GM19438 (cell line): Measurements from ENCODE around the gene TAOK3.
"Not testable (repeated sequence)": the region's sequence is repeated elsewhere in the genome, so short reads cannot be mapped to it uniquely, and the experiment has no call there.

Source experiments
- ATAC-seq: cut with Tn5 transposase; IDR thresholded peaks from one replicate; pipeline ENCODE4 v1.9.1; 2021; ENCODE audit warnings: low read depth; ENCODE audit not compliant: unreplicated experiment

TAOK3 gene

DNA sequence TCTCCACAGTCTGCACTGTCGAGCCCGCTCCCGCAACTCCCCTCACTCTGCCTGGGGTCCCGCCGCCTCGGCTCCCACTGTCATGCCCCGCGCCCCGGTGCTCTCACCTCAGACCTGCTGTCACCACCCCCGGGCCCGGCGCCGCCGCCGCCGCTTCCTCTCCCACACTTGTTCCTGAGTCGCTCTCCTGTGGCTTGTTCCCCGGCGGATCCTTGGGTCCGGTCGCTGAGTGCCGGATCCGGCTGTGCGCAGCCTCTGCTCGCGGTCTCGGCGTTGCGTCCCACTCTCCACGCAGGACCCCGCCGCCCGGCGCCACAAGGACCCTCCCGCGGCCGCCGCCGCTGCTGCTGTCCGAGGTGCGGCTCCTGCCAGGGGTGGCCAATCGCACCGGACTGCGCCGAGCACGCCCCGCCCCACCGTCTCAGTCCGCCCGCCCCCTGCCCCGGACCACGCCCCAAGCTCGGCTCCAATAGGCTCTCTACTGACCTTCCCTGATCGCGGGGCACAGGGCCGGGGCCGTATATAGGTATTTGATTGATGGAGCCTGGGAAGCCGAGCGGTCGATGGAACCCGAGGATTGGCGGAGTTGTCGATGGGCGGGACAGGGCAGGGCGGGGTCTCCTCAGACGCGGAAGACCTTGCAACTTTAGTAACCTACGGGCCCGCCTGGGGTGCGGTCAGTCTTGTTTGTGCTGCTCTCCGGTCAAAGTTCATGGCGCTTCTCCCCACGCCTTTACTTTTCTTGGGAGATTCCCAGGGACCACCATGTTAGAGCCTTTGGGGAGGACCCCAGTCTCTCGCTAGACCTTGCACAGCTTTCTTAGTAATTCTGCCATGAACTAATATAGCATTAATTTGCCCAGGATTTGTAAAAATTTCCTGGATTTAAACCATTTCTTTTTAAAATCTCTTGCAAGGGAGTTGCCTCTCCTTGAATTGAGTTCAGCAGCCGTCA is at the start of gene TAOK3:
TSS of gene TAOK3 (minus strand) at position 367 of the 955 bp plus-strand sequence. CDS start 117,340 bp downstream, outside the sequence.
- ATAC-seq: peak; percentile 74

- no peak for ATAC-seq
These were observed 48.0 kb upstream of the TAOK3 start for GRCh38 chr12:118420673-118421072.

DNA sequence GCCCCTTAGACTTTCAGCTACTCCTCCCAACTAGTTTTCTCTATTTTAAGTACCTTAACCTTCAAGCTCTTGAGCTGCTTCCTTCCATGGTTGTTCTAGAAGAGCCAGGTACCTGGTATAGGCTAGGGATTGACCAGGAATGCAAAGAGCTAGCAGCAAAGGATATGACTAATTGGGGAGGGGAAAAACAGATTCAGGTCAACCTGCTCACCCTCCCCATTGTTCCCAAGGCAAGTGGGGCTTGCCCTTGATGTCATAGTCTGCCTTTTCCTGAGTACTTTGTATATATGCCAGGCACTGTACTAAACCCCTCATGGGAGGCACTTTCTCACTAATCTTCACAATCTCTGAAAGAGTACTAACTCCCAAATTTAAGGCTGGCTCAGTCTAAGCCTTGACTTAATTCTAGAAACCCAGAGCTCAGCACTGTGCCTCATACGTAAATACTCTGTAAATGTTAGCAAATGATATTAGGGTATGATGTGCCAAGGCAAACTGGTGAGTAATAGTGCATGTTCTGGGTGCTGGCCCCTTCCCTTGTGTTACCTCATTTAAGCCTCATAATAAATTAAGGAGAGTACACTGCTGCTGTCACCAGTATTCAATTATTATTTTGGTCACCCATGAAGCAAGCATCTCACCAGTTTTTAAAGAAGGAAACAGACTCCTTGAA is 45.8 kb upstream of the TAOK3 start:
- ATAC-seq: no peak

GRCh38 chr12:118417942-118418341 is 45.2 kb upstream of the TAOK3 start:
- ATAC-seq: no peak

GRCh38 chr12:118409834-118410233 is 37.1 kb upstream of the TAOK3 start:
- no peak for ATAC-seq

DNA sequence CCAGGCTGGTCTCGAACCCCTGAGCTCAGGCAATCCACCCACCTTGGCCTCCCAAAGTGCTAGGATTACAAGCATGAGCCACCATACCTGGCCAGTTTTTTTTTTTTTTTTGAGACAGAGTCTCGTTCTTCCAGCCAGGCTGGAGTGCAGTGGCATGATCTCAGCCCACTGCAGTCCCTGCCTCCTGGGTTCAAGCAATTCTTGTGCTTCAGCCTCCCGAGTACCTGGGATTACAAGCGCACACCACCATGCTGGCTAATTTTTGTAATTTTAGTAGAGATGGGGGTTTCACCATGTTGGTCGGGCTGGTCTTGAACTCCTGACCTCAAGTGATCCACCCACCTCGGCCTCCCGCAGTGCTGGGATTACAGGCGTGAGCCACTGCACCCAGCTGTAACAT is 35.5 kb upstream of the TAOK3 start:
- not testable (repeated sequence) for ATAC-seq

DNA sequence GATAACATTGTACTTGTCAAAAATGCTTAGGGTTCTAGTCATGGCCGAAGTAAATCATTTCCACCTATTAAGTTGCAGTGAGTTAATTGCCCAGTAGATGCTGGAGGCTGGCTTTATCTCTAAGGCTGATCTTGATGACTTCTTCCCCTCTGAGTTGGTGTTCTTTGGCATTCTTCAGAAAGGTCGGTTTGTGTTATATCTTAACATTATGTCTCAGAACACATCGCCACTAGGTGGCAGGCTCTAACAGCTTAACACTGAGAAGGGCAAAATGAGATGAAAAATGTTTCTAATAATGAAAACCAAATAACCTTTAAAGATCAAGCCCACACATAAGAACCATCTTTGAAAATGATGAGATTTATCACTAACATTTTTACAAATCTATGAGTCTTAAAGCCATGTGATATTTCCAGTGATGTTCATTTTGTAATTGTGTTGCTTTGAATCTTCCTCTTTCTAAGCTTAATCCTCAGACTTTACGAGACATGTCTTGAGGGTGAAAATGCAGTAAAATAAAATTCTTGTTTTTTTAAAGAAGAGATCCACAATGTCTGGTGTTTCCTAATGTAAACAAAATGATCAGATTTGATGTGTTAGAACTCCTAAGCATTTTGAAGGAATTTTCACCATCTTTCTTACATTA is 32.3 kb upstream of the TAOK3 start:
- ATAC-seq: no peak

GRCh38 chr12:118402251-118402650 is 29.5 kb upstream of the TAOK3 start:
- ATAC-seq: no peak

GRCh38 chr12:118398940-118399339 is 26.2 kb upstream of the TAOK3 start:
- no peak for ATAC-seq

GRCh38 chr12:118398524-118398923 is 25.8 kb upstream of the TAOK3 start:
- ATAC-seq: no peak

DNA sequence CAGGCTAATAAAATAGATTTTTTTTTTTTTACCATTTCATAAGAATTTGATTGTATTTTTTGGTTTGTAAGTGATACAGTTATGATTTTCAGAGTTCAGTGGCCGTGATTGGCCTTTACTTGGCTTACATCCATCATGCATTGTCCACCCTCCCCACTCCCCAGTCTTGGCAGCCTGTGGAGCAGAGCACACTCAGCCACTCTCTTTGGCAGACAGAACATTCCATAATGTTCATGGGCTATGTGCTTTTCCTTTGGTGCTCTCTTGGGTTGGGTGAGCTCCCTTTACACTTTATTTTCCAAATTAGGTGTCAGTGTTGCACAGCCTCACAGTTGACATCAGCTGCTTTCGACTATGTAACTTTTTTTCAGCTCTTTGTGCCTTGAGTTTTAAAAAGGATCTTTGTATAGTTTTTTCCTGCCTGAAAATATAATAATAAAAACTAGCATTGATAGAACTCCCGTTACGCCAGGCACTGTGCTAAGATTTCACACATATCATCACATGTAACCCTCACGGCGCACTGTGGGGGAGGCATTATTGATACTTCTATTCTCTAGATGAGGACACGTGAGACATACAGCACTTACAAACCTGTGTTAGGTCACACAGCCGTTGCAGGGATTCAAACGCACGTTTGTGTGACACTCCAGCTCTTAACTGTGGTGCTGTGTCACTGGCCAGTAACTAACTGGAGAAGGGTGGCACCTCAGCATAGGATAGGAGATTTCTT is 25.2 kb upstream of the TAOK3 start:
- ATAC-seq: no peak

- no peak for ATAC-seq
These were observed 19.1 kb upstream of the TAOK3 start for GRCh38 chr12:118391836-118392235.

GRCh38 chr12:118391424-118391823 is 18.7 kb upstream of the TAOK3 start:
- no peak for ATAC-seq

GRCh38 chr12:118377884-118378470 is 5.3 kb upstream of the TAOK3 start:
- ATAC-seq: no peak

GRCh38 chr12:118377021-118377883 is 4.5 kb upstream of the TAOK3 start:
- ATAC-seq: no peak

- no peak for ATAC-seq
These were observed 3.6 kb upstream of the TAOK3 start, which contains the start of gene SUDS3 for GRCh38 chr12:118376089-118377020. Gene SUDS3 (plus strand): TSS chr12:118376555. CDS start chr12:118376692, 137 bp downstream.

DNA sequence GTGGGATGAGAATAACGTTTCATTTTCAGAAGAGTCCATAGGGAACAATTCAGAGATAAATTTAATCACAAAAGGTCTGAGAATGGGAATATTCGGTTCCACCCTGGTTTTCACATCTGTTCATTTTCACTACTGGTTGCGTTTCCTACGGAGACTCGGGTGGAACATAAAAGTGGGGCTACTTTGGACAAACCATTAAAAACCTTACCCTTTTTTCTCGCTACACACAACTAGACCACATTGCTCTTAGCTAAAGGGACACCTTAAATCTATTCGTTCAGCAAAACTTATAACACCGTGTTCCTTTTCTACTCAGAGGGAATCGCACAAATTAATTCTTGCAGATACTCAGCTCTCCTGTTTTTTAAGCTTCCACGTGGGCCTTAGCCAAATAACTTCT is 2.6 kb upstream of the TAOK3 start:
- no peak for ATAC-seq

DNA sequence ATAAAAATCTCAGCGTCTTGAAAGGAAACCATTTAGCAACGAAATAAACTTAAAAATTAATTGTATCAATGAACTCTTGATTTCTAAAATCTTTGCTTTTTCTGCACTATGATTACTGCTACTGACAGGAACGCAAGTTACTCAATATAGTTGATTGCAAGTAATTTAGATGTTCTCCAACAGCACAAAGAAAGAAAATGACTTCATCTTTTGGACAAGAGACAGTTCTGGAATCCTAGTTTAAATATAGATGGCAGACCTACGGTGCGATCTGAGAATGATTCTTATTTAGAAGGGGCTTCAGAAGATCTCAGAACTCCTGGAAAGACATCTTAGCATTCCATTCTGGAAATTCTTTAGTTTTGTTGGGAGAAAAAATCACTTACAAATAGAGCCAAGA is 2.2 kb upstream of the TAOK3 start:
- ATAC-seq: no peak
